HepG2 (cell line): Measurements from ENCODE around the gene MAN1A2.
"Not testable (repeated sequence)": the region's sequence is repeated elsewhere in the genome, so short reads cannot be mapped to it uniquely, and the experiment has no call there.

ENCODE experiments used
- HNRNPH1 ChIP-seq: fragments of 200-400 bp; formaldehyde crosslinking; optimal IDR thresholded peaks from 2 replicates; pipeline ENCODE3; 2017; ENCODE audit warnings: mild to moderate bottlenecking, low read depth, low read length
- KMT2A ChIP-seq: sonication (generic); formaldehyde crosslinking; IDR thresholded peaks from 2 replicates; pipeline ENCODE4 v1.4.0; 2020; ENCODE audit warnings: missing genetic modification reagents
- MAF1 ChIP-seq: sonication (generic); formaldehyde crosslinking; IDR thresholded peaks from 2 replicates; pipeline ENCODE4 v1.5.0; 2020; ENCODE audit warnings: missing genetic modification reagents, borderline replicate concordance
- MAZ ChIP-seq, 2 experiments: sonication (generic) in 1 of 2; formaldehyde crosslinking in 1 of 2; IDR thresholded peaks; 2 replicates each; pipeline versions ENCODE4 v1.5.0 to v1.6.1; 2012 to 2020; ENCODE audit warnings: low read depth in 2 of 2, mild to moderate bottlenecking in 2 of 2, borderline replicate concordance in 1 of 2, improper control_type of control experiment in 1 of 2, low read length in 1 of 2, missing genetic modification reagents in 1 of 2, moderate library complexity in 1 of 2
- ZFAT ChIP-seq: sonication (generic); formaldehyde crosslinking; conservative IDR thresholded peaks from 2 replicates; pipeline ENCODE4 v1.8.1; 2023; ENCODE audit warnings: missing genetic modification reagents, inconsistent platforms
- ZFP1 ChIP-seq: IDR thresholded peaks from 2 replicates; pipeline ENCODE4 v1.6.1; 2016
- ZNF3 ChIP-seq: IDR thresholded peaks from 2 replicates; pipeline ENCODE4 v1.7.0; 2017; ENCODE audit warnings: inconsistent platforms
- ZNF382 ChIP-seq: sonication (generic); formaldehyde crosslinking; IDR thresholded peaks from 2 replicates; pipeline ENCODE4 v1.5.0; 2020; ENCODE audit warnings: missing genetic modification reagents, mild to moderate bottlenecking, borderline replicate concordance
- ZNF703 ChIP-seq: sonication (generic); formaldehyde crosslinking; IDR thresholded peaks from 2 replicates; pipeline ENCODE4 v1.5.1; 2020; ENCODE audit warnings: missing genetic modification reagents, mild to moderate bottlenecking, moderate library complexity, borderline replicate concordance

DNA sequence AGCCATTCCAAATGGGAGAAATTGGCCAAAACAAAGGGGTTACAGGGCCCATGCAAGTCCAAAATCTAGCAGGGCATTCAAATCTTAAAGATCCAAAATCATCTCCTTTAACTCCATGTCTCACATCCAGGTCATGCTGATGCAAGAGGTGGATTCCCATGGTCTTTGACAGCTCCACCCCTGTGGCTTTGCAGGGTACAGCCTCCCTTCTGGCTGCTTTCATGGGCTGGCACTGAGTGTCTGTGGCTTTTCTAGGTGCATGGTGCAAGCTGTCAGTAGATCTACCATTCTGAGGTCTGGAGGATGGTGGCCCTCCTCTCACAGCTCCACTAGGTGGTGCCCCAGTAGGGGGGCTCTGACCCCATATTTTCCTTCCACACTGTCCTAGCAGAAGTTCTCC is 191.2 kb downstream of the MAN1A2 start:
- TF ChIP-seq ZNF382; ZFAT; ZNF3 (CRISPR knock-in tag); ZNF703 (CRISPR knock-in tag); KMT2A (CRISPR knock-in tag); HNRNPH1; MAZ (IDR thresholded peaks at IDR 0.05; ENCODE audit: borderline replicate concordance, low read depth, low read length); MAZ (CRISPR knock-in tag; IDR thresholded peaks at IDR 0.05; ENCODE audit: low read depth); ZFP1 (CRISPR knock-in tag); MAF1: not testable (repeated sequence)
